Measurements from ENCODE around the gene ATP2A1.
"Not testable (repeated sequence)": the region's sequence is repeated elsewhere in the genome, so short reads cannot be mapped to it uniquely, and the experiment has no call there.

Gene ATP2A1

GRCh38 chr16:28880589-28880915, 2.3 kb downstream of the ATP2A1 start:
- Histone ChIP-seq H3K4me2 (ENCODE audit: low read length) (peak overlapping the region; percentile 89), H3K18ac (ENCODE audit: low read length) (no peak overlapping the region), H3K27ac (ENCODE audit: low read depth, low read length) (no peak overlapping the region), H3K27me3 (ENCODE audit: insufficient read depth, low read length) (peaks cover 18% of the 10 kb centered on the region), H4K12ac (ENCODE audit: low read depth, low read length) (no peak overlapping the region), H3K36me3 (ENCODE audit: control insufficient read depth in 1 of 2, insufficient read depth in 2 of 2, low read length in 2 of 2) (peaks cover 0 to 2% of the 10 kb centered on the region in 2 experiments), H3K23ac (ENCODE audit: low read length) (no peak overlapping the region), H3K79me1 (ENCODE audit: low read length) (no peaks in the 10 kb centered on the region), H4K8ac (ENCODE audit: low read depth, low read length) (peak overlapping the region; percentile 2), H3K4me1 (ENCODE audit: control insufficient read depth in 1 of 2, insufficient read depth in 2 of 2, low read length in 2 of 2) (peaks cover 9 to 13% of the 10 kb centered on the region in 2 experiments), H3K4ac (ENCODE audit: low read depth, low read length) (no peak overlapping the region), H4K91ac (ENCODE audit: low read depth, low read length) (no peak overlapping the region), H3K9ac (ENCODE audit: low read length) (no peak overlapping the region), H2BK12ac (ENCODE audit: low read length) (no peak overlapping the region), H2BK5ac (ENCODE audit: low read depth, low read length, poor library complexity) (no peak overlapping the region), H2AFZ (ENCODE audit: insufficient read depth, low read length, poor library complexity) (peak overlapping the region; percentile 30), H3K14ac (ENCODE audit: low read length) (no peak overlapping the region), H2BK120ac (ENCODE audit: insufficient read depth, low read length, poor library complexity) (no peak overlapping the region), H2AK5ac (ENCODE audit: low read length) (no peak overlapping the region), H3K9me3 (ENCODE audit: insufficient read depth, low read depth, low read length) (peaks cover 5% of the 10 kb centered on the region), H3K79me2 (ENCODE audit: control insufficient read depth, insufficient read depth, low read length, poor library complexity) (no peaks in the 10 kb centered on the region), H3K4me3 (ENCODE audit: low read depth, low read length) (no peak overlapping the region)
- no peak for DNase-seq
- WGBS (ENCODE audit: extremely low coverage, insufficient coverage, insufficient read length), result no CpG with 5 or more reads among the region's 11 CpGs

GRCh38 chr16:28880955-28881354, 2.7 kb downstream of the ATP2A1 start:
- no peak overlapping the region for H2BK5ac ChIP-seq (ENCODE audit: low read depth, low read length, poor library complexity)
- H4K91ac ChIP-seq (ENCODE audit: low read depth, low read length), result no peak overlapping the region

GRCh38 chr16:28881565-28881964, 3.3 kb downstream of the ATP2A1 start:
- not testable (repeated sequence) for H3K23ac ChIP-seq (ENCODE audit: low read length); H3K4ac ChIP-seq (ENCODE audit: low read depth, low read length); H4K91ac ChIP-seq (ENCODE audit: low read depth, low read length); H3K9ac ChIP-seq (ENCODE audit: low read length); H3K79me1 ChIP-seq (ENCODE audit: low read length); H3K79me2 ChIP-seq (ENCODE audit: control insufficient read depth, insufficient read depth, low read length, poor library complexity); H3K18ac ChIP-seq (ENCODE audit: low read length); H4K12ac ChIP-seq (ENCODE audit: low read depth, low read length); H3K36me3 ChIP-seq (ENCODE audit: control insufficient read depth in 1 of 2, insufficient read depth in 2 of 2, low read length in 2 of 2); H3K27ac ChIP-seq (ENCODE audit: low read depth, low read length); H2AK5ac ChIP-seq (ENCODE audit: low read length); H2BK12ac ChIP-seq (ENCODE audit: low read length); H2BK120ac ChIP-seq (ENCODE audit: insufficient read depth, low read length, poor library complexity); H3K9me3 ChIP-seq (ENCODE audit: insufficient read depth, low read depth, low read length); H3K4me3 ChIP-seq (ENCODE audit: low read depth, low read length); H4K8ac ChIP-seq (ENCODE audit: low read depth, low read length); H2BK5ac ChIP-seq (ENCODE audit: low read depth, low read length, poor library complexity); DNase-seq; H2AFZ ChIP-seq (ENCODE audit: insufficient read depth, low read length, poor library complexity); H3K4me2 ChIP-seq (ENCODE audit: low read length); H3K14ac ChIP-seq (ENCODE audit: low read length)
- no CpG with 5 or more reads among the region's 4 CpGs for WGBS (ENCODE audit: extremely low coverage, insufficient coverage, insufficient read length)
- Histone ChIP-seq H3K4me1 (ENCODE audit: control insufficient read depth in 1 of 2, insufficient read depth in 2 of 2, low read length in 2 of 2) (peaks cover 9 to 13% of the 10 kb centered on the region in 2 experiments), H3K27me3 (ENCODE audit: insufficient read depth, low read length) (peaks cover 18% of the 10 kb centered on the region)

More at GRCh38 chr16:28880955-28881354, 2.7 kb downstream of the ATP2A1 start:
- Histone ChIP-seq H3K9ac (ENCODE audit: low read length) (no peak overlapping the region), H3K27me3 (ENCODE audit: insufficient read depth, low read length) (peaks cover 18% of the 10 kb centered on the region), H3K14ac (ENCODE audit: low read length) (no peak overlapping the region), H3K79me1 (ENCODE audit: low read length) (no peaks in the 10 kb centered on the region), H3K9me3 (ENCODE audit: insufficient read depth, low read depth, low read length) (peaks cover 5% of the 10 kb centered on the region), H2BK120ac (ENCODE audit: insufficient read depth, low read length, poor library complexity) (no peak overlapping the region), H3K4me3 (ENCODE audit: low read depth, low read length) (no peak overlapping the region), H3K36me3 (ENCODE audit: control insufficient read depth in 1 of 2, insufficient read depth in 2 of 2, low read length in 2 of 2) (peaks cover 0 to 2% of the 10 kb centered on the region in 2 experiments), H2BK12ac (ENCODE audit: low read length) (no peak overlapping the region), H3K4ac (ENCODE audit: low read depth, low read length) (no peak overlapping the region), H2AK5ac (ENCODE audit: low read length) (no peak overlapping the region), H3K18ac (ENCODE audit: low read length) (no peak overlapping the region), H3K4me1 (ENCODE audit: control insufficient read depth in 1 of 2, insufficient read depth in 2 of 2, low read length in 2 of 2) (peaks cover 9 to 13% of the 10 kb centered on the region in 2 experiments), H3K23ac (ENCODE audit: low read length) (no peak overlapping the region), H3K79me2 (ENCODE audit: control insufficient read depth, insufficient read depth, low read length, poor library complexity) (no peaks in the 10 kb centered on the region), H4K8ac (ENCODE audit: low read depth, low read length) (no peak overlapping the region), H2AFZ (ENCODE audit: insufficient read depth, low read length, poor library complexity) (no peak overlapping the region), H3K4me2 (ENCODE audit: low read length) (no peak overlapping the region), H3K27ac (ENCODE audit: low read depth, low read length) (no peak overlapping the region), H4K12ac (ENCODE audit: low read depth, low read length) (no peak overlapping the region)
- no CpG with 5 or more reads among the region's 4 CpGs for WGBS (ENCODE audit: extremely low coverage, insufficient coverage, insufficient read length)
- DNase-seq, result no peak

GRCh38 chr16:28882551-28883160, 4.4 kb downstream of the ATP2A1 start:
- no peak overlapping the region for H3K4me2 ChIP-seq (ENCODE audit: low read length)
- no CpG with 5 or more reads among the region's 24 CpGs for WGBS (ENCODE audit: extremely low coverage, insufficient coverage, insufficient read length)
- H3K4me3 ChIP-seq (ENCODE audit: low read depth, low read length), result no peak overlapping the region

More at GRCh38 chr16:28882551-28883160, 4.4 kb downstream of the ATP2A1 start:
- peaks cover 9 to 13% of the 10 kb centered on the region in 2 experiments for H3K4me1 ChIP-seq (ENCODE audit: control insufficient read depth in 1 of 2, insufficient read depth in 2 of 2, low read length in 2 of 2)
- no peak overlapping the region for H3K23ac ChIP-seq (ENCODE audit: low read length)
- no peak overlapping the region for H3K4ac ChIP-seq (ENCODE audit: low read depth, low read length)
- H3K27ac ChIP-seq (ENCODE audit: low read depth, low read length), result no peak overlapping the region
- H3K14ac ChIP-seq (ENCODE audit: low read length), result no peak overlapping the region
- H3K36me3 ChIP-seq (ENCODE audit: control insufficient read depth in 1 of 2, insufficient read depth in 2 of 2, low read length in 2 of 2), result peaks cover 2 to 3% of the 10 kb centered on the region in 2 experiments
- no peak for DNase-seq
- no peak overlapping the region for H2AFZ ChIP-seq (ENCODE audit: insufficient read depth, low read length, poor library complexity)
- no peak overlapping the region for H3K9ac ChIP-seq (ENCODE audit: low read length)
- H2BK5ac ChIP-seq (ENCODE audit: low read depth, low read length, poor library complexity), result no peak overlapping the region
- peaks cover 5% of the 10 kb centered on the region for H3K9me3 ChIP-seq (ENCODE audit: insufficient read depth, low read depth, low read length)
- H3K27me3 ChIP-seq (ENCODE audit: insufficient read depth, low read length), result peaks cover 18% of the 10 kb centered on the region
- H4K12ac ChIP-seq (ENCODE audit: low read depth, low read length), result no peak overlapping the region
- H3K18ac ChIP-seq (ENCODE audit: low read length), result no peak overlapping the region
- no peak overlapping the region for H2BK120ac ChIP-seq (ENCODE audit: insufficient read depth, low read length, poor library complexity)
- no peak overlapping the region for H4K91ac ChIP-seq (ENCODE audit: low read depth, low read length)
- H2AK5ac ChIP-seq (ENCODE audit: low read length), result no peak overlapping the region
- no peaks in the 10 kb centered on the region for H3K79me1 ChIP-seq (ENCODE audit: low read length)
- H2BK12ac ChIP-seq (ENCODE audit: low read length), result no peak overlapping the region
- no peaks in the 10 kb centered on the region for H3K79me2 ChIP-seq (ENCODE audit: control insufficient read depth, insufficient read depth, low read length, poor library complexity)
- no peak overlapping the region for H4K8ac ChIP-seq (ENCODE audit: low read depth, low read length)

Measured in trophoblast cell (in vitro differentiated cells and primary cell).